Suppressor macrophage (primary cell): ENCODE data around the gene LBX1.
A peak's percentile ranks its signal among the peaks of the same experiment; 100 is the strongest.

Experiments used
- DNase-seq, 4 experiments: peaks; one replicate each; pipeline ENCODE4 v3.0.0-alpha.2; 2020 to 2022
- total RNA-seq, 17 experiments: gene quantifications; one replicate each; lab custom pipeline; 2026; ENCODE audit warnings: mixed read lengths in 6 of 17, inconsistent platforms in 3 of 17; lab: John Stamatoyannopoulos, UW

Gene LBX1, protein sequence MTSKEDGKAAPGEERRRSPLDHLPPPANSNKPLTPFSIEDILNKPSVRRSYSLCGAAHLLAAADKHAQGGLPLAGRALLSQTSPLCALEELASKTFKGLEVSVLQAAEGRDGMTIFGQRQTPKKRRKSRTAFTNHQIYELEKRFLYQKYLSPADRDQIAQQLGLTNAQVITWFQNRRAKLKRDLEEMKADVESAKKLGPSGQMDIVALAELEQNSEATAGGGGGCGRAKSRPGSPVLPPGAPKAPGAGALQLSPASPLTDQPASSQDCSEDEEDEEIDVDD
- total RNA-seq: 0 to 0.77 (median 0) reads per million in 17 experiments

DNA sequence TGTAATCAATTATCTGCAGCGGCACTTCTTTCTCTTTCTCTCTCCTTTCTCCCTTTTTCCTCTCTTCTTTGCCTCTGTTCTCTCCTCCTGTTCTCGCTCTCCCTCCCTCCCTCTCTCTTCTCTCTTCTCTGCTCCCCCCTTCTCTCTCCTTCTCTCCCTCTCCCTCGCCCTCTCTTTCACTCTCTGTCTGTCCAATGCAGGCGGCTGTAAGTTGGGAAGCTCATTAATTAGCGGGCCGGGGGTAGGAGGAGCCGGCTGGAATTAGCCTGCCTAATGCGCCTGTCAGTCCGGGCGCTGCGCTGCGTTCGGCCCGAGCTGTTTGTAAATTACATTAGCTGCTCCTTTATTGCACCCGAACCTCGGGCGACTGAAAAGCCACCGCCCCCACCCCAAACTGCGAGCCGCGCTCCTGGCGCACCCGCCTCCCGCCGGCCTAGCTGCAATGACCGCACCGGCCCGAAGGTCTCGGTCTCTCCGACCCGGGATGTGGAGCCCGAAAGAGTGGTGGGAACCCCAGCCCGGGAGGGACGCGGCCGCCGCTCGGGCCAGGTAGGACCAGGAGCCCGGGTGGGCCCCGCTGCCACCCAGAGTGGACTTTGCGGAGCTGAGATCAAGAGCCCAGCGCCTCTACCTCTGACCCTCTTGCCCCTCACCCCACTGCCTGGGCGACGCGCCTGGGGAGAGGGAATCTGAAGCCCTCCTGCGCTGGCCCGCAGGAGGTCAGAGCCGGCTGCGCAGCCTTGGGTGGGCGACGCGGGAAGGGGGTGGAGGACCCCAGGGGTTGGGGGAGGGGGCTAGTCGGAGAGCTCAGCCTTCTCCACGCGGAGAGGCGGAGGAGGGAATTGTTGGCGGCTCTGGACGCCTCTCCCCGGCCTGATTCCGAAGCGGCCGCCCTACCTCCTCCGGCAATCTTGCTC is at the start of gene LBX1:
LBX1 (minus strand) TSS at position 198 of the 917 bp plus-strand sequence. CDS start 648 bp downstream, outside the sequence.
- no peak for DNase-seq

GRCh38 chr10:101273741-101274140 is 44.5 kb upstream of the LBX1 start:
- no peak for DNase-seq

- DNase-seq: no peak
Measured at GRCh38 chr10:101273330-101273729, 44.1 kb upstream of the LBX1 start.

- DNase-seq: peak; percentile 67 to 80 (median 75)
Measured at GRCh38 chr10:101272229-101272868, 43.1 kb upstream of the LBX1 start.

DNA sequence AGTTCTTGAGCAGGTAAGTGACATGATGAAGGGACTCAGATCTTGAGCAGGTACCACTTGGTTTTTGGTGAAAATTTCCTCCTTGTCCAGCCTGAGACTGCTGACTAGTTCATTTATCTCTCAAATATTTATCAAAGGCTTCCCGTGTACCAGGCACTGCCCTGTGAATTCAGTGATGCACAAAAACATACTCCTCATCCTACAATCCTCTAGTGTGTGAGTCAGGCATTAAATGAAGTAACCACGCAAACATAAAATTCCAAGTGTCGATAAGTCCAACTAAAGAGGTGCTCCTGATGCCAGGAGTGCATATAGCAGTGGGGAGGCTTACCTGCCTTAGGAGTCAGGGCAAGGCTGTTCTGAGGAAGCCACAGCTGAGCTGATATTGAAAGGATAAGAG is 41.5 kb upstream of the LBX1 start:
- DNase-seq: no peak

DNA sequence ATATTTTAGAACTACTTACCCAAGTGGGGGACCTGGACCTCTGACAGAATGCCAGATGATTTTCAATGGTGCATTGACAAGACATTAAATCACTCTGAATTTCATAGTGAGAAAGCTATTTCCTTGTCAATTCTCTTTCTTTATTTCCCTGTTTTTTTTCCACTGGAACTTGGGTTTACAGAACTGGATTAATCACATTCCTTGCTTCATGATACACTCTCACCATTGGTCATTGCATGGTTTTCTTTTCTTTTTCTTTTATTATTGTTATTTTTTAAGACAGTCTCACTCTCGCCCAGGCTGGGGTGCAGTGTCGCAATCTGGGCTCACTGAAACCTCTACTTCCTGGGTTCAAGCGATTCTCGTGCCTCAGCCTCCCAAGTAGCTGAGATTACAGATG is 38.5 kb upstream of the LBX1 start:
- no peak for DNase-seq

DNA sequence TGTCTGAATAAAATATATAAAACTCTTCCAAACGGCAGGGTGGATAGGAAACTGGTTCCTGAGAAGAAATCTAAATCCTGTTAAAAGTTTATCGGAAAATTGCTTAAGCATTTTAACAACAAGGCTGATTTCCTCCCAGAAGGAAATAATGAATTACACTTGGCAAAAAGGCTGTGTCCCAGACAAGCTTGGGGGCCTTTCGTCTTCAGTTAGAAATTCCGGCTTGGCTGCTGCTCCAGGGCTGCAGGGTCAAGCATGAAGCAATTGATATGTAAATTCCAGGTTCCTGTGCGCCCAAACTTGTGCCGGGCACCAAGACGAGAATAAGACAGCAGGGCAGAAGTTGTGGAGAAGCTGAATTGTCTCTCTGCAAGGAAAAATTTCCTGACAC is 38.0 kb upstream of the LBX1 start:
- no peak for DNase-seq

- no peak for DNase-seq
Measured at GRCh38 chr10:101266381-101267289, 37.4 kb upstream of the LBX1 start.

DNA sequence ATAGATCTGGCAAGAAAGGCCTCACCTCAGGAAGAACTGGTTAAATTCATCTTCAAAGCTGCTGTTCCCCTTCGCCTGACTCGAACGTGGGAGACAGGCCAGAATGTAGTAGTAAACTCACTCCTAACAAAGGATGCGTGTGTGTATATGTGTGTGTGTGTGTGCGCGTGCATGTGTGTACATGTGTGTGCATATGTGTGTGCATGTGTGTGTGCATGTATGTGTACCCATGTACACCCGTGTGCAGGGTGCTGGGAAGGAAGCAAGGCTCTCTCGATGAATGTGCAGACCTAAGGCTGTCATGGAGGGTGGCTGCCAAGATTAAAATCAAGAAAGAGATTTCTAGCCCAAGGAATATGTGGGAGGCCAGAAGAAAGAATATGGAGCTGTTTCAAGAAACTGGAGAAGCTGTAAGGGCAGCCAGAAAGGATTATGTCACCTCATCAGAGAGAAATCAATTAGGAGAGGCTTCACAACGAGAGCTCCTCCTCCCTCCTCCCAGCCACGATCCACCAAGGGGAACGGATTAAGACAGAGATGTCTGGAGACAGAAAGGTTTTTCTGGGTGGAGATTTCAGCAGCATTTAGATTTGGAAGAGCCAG is 34.0 kb upstream of the LBX1 start:
- DNase-seq: no peak

- no peak for DNase-seq
Measured at GRCh38 chr10:101262147-101262546, 32.9 kb upstream of the LBX1 start.

- no peak for DNase-seq
Measured at GRCh38 chr10:101261702-101262101, 32.4 kb upstream of the LBX1 start.

GRCh38 chr10:101260764-101261481 is 31.7 kb upstream of the LBX1 start:
- no peak for DNase-seq

DNA sequence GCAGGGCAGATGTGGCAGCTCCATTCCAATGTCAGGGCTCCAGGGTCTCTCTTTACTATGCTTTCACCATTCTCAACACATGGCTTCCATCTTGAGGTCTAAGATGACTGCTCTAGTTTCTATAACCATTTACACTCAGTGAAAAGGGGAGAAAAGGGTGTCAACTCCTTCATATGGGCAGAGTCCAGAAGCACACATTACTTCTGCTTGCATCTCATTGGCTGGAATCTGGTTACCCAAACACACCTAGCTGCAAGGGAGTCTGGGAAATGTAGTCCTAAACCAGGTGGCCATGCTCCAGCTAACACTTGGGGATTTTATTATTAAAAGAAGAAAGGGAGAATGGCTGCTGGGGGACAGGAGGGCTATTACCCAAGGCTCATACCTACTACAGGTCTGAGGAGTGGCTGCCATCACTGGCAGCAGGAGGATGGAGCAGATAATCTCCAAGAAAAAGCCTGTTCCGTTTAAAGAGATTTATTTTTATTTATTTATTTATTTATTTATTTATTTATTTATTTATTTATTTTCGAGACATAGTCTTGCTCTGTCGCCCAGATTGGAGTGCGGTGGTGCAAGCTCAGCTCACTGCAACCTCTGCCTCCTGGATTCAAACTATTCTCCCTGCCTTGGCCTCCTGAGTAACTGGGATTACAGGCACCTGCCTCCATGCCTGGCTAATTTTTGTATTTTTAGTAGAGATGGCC is 29.1 kb upstream of the LBX1 start:
- peak in 3 of 4 experiments; percentile 36 to 46 (median 41) for DNase-seq

- no peak for DNase-seq
Measured at GRCh38 chr10:101257491-101257890, 28.2 kb upstream of the LBX1 start.

DNA sequence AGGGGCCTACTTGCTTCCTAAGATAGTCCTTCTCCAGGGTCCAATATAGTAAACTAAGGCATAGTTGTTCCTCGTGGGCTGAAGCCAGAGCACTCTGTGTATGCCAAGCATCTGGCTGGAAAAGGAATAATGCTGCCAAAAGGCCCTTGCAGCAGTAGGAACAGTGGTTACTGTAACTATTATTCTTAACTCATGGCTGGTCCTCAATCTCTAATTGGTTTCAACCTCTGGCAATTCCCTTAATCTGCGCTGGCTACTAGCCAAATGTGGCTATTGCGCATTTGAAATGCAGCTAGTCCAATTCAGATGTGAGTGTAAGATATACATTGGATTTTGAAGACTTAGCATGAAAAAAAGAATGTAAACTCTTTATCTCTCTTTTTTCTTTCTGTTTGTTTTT is 27.8 kb upstream of the LBX1 start:
- DNase-seq: no peak

GRCh38 chr10:101256387-101256786 is 27.1 kb upstream of the LBX1 start:
- no peak for DNase-seq

DNA sequence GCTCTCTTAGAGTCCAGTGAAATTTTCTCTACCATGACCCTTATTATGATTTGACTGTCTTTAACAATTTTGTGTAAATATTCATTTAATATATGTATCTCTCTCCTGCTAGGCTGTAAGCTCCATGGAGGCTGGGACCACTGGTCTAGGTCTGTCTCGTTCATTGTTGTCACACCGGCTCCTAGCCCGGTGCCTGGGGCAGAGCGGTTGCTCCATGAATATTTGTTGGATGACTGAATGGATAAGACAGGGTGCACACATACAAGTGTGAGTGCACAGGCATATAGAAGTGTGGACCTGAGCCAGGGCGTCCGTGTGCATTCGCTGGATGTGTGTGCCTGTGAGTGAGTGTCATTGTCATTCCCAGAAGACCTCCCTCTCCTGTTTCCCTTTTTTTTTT is 20.9 kb upstream of the LBX1 start:
- no peak for DNase-seq

GRCh38 chr10:101249171-101249581 is 19.9 kb upstream of the LBX1 start:
- DNase-seq: no peak

DNA sequence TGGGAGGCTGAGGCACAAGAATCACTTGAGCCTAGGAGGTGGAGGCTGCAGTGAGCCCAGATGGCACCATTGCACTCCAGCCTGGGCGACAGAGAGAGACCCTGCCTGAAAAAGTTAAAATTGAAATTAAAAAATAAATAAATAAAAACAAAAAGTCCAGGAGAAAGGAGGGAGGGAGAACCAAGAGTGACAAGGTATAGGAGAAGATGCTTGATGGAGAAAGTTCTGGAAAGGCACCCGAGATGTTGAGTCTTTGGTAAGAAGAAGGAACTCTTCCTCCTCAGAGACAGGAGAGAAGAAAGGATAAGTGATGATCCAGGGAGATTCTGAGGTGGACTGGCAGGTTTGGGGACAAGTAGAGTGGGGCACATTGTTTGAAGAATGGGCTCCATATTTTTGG is 17.4 kb upstream of the LBX1 start:
- DNase-seq: no peak

GRCh38 chr10:101244321-101245050 is 15.2 kb upstream of the LBX1 start:
- DNase-seq: no peak
